GM19023 (cell line): ENCODE data around the gene FAM227B.
A peak's percentile ranks its signal among the peaks of the same experiment; 100 is the strongest.
"Not testable (repeated sequence)": the region's sequence is repeated elsewhere in the genome, so short reads cannot be mapped to it uniquely, and the experiment has no call there.

Source experiments
- ATAC-seq: cut with Tn5 transposase; IDR thresholded peaks from one replicate; pipeline ENCODE4 v1.9.1; 2021; ENCODE audit warnings: mild to moderate bottlenecking, moderate library complexity; ENCODE audit not compliant: unreplicated experiment

FAM227B gene

DNA sequence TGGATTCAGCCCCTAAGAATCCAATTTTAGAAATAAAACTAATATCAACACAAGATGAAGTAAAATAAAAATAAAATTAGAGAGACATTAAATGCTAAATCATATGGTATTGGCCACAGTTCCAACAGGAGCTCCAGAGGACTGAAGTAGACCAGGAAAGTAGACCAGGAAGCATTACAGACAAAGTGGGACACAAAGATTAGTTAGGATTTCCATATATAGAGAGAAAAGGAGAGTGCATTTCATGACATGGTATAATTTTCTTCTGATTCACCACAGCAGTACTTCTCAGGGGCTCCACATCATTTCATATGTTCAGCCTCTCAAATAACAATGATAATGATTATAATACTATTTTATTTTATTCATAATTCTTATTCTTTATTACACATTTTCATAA is 179.3 kb downstream of the FAM227B start:
- ATAC-seq, result no peak

DNA sequence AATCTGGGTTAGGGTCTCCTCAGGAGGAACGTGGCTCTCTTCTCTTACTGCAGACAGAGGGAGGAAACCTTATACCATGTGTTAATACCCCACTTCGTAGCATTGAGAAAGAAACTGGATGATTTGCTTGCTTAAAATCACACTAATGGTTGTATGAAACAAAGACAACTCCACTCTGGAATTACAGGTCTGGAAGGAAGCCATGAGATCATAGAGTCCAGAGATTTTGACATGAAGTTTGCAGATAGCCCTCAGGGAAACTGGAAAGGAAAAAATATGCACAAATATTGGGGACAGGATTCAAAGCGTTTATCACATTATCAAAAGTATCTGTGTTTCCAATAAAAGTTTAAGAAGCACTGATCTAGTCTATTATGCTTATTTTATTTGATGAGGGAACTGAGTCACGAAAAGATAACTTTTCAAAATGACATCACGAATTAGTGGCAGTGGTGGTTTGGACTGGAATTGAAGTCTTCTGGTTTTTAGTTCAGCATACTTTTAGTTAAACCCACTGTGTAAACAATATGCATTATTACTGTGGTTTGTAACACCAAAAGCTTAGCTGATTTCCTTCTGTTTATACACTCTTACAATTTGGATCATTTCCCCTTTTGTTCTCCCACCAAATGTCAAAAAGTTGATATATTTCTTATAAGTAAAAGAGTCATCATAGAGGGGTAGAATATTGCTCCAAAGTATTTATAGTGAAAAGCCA is 180.8 kb downstream of the FAM227B start:
- no peak for ATAC-seq

DNA sequence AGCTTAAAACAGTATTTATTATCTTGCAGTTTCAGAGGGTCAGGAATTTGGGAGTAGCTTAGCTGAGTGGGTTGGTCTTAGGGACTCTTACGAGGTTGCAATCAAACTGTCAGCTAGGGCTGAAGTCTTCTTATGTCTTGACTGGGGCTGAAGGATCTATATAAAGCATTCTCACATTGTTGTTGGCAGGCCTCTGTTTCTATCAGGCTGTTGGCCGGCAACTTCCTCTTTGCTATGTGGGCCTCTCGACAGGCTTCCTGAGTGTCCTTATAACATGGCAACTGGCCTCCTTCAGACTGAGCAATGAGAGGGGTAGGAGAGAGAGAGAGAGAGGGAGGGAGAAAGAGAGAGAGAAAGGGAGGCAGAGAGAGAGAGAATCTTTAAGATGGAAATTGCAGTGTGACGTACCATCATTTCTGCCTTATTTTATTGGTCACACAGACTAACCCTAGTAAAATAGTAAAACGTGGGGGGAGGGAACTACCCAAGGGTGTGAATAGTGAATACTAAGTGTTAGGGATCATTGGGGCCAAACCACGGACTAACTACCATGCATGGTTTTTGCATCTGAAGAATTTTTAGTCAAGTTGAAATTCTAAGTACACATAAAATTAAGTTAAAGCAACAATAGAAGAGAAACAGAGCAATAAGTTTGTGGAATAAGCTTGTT is 181.5 kb downstream of the FAM227B start:
- ATAC-seq, result peak; percentile 85

DNA sequence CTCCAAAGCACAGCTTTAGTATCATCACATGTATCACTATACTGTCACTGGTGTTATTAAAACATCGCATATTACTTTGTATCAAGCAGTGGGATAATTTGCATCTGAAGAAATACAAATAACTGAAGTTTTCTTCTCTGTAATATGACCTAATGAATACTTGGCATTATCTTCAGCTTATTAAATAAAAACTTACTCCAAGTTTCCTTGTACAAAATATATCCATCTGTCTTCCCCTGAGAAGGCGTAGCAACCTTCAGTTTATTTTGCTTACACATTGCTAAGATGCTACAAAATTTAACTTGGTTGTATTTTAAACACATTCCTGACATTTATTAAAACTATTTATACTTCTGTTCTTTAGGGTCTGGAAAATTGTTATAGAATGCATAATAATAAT is 183.9 kb downstream of the FAM227B start:
- no peak for ATAC-seq

DNA sequence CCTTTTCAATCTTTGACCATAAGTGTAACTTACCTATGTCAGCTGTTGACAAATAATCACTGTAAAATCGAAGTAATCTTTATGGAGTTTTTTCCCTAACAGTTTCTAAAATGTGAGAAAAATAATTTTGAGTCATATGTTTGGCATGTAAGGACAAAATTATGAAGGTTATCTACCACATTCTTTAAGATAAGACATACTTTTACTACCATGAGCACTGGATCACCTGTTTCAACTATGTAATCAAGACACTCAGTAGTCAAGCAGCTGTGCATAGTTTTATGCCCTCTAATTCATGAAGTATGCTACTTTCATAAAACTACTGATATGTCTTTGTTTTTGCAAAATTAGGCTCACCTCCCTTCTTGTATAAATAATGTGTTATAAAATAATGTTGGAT is 185.4 kb downstream of the FAM227B start:
- no peak for ATAC-seq

DNA sequence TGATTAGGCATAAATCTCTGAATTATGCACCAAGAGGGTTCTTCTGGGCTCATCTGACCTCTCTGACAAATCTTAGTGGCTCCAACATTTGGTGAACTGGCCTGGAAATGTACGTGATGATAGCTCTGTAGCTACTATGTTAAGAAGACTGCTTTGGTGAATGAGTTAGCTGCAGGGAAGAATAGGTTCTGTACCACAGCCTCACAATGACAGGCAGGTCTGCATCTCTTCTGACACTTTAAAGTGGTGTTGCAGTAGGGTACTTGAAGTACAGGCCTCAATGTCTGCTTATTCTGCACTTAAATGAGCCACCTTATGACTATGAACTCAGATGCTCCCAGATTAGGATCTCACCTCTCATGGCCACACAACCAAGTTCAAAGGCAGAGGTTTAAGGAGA is 190.6 kb downstream of the FAM227B start:
- no peak for ATAC-seq

DNA sequence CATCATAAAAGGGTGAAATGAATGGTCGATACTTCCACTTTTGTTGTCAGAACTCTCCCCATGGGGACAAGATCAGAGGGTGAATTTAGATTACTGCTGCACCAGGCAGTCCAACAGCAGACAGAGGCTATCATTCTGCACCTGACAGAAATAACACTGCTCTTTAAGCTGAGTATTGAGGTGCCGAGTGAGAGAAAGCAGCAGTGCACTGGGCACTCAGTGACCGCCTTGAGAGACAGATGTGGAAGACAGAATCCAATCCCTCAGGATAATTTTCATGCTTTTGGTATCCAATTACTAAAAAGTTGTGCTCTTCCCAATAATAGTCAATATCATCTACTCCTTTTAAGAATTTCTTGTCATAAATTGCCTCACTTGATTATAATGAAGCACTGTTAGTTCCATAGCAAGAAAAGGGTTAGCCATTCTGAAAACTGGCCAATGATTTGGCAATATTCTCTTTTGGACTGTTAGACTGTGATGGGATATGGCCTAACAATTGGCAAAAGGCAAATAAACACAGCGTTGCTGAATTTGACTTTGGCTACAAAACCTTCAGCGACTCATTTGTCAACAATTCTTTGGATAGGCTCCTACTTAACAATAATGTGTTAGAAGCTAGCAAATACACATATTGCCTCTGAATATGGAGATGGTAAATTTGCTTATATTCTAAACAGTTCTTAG is 192.1 kb downstream of the FAM227B start:
- ATAC-seq, result no peak

DNA sequence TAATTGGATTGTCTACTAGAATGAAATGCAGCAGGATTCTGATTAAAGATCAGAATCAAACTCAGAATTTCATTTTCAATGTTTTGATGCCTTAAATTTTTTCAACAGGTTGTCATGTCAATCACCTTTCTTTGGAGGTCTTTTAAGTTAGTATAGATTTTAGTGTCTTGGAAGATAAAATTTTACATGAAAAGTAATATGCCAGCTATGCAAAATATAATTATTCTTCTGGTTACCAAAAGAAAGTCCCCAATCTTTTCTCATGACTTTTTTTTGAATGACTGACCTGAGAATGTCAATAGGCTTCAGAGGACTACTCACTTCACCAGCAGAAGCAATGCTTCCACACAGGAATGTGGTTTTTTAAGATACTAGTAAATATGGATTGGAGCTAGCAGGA is 193.2 kb downstream of the FAM227B start:
- no peak for ATAC-seq

DNA sequence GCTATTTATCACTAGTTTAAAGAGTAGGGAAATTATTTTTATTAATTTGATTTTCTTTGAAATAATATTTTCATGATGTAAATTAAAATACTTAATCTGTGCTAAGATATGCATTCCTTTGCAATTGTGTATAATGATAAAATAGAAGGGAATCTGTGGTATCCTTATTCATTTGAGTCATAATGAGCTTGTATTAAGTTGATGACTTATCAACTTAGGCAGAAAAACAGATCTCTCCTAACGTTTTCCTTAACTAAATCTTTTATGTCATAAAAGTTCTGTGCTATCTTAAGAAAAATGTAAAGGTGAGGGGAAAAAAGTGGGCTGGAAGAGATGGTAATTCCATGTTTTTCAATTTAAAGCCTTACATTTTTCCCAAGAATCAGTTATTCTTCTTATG is 195.7 kb downstream of the FAM227B start:
- ATAC-seq, result no peak

DNA sequence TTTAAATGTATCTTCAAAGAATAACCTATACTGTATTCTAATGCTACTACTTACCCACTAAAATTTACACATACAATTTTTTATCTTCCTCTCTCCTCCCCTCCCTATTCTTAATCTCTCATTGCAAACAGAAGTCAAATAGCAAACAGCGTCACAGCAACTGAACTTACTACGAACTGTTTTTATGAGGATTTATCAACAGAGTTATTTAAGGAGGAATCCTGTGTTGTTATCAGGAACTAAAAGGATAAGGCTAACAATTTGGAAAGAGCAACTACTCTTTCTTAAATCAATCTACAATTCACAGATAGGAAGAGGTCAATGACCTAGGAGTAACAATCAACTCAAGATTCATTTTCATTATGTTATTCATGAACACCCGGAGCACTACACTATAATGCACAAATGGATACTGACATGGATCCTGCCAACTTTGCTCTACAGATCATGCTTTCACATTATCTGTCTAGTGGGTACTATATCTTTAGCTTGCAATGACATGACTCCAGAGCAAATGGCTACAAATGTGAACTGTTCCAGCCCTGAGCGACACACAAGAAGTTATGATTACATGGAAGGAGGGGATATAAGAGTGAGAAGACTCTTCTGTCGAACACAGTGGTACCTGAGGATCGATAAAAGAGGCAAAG is 196.6 kb downstream of the FAM227B start:
- no peak for ATAC-seq

DNA sequence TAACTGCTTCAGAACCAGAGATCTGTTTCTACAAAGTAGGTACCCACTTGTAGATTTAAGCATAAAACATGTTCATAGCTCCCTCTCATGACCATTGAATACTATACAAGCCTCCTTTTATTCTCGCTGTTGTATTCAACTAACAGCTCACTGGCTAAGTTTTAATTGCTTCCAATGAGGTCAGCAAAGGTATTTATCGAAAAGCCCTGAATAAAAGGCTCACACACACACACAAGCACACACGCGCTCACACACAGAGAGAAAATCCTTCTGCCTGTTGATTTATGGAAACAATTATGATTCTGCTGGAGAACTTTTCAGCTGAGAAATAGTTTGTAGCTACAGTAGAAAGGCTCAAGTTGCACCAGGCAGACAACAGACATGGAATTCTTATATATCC is 197.6 kb downstream of the FAM227B start, which contains the start of gene FGF7:
Gene FGF7, plus strand, starts transcription at position 222 of the 400 bp plus-strand sequence. CDS start 1,056 bp downstream, outside the sequence.
- no peak for ATAC-seq

DNA sequence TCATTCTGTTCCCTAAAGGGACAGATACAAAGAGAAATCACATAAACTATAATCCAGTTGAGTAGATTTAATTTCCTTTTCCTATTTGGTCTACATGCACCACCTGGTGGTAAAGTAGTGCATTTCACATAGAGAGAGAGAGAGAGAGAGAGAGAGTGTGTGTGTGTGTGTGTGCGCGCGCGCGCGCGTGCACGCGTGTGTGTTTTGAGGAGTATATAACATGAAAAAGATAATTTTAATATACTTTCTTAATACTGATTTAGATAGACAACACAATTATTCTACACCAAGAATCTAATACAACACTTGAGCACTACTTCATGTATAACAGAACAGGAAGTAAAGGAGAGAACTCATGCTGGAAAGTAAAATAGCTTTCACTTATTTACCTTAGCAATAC is 198.6 kb downstream of the FAM227B start:
- no peak for ATAC-seq

DNA sequence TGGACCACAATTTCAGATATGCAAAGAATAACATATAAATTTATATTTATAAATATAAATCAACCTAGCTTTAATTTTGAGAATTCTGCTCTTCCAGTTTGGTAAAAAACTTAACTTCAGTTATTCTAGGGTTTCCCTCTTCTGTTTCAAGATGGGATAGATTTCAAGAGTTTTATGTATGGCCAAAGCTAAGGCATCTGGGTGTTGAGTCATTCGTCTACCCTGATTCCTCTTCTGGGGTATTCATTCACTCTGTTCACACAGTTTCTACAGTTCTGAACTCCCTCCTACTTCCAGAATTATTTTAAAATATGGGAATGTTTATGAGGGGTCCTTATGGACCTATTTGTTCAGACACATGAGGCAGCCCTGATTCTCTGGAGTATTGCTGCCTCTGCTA is 201.8 kb downstream of the FAM227B start:
- no peak for ATAC-seq

DNA sequence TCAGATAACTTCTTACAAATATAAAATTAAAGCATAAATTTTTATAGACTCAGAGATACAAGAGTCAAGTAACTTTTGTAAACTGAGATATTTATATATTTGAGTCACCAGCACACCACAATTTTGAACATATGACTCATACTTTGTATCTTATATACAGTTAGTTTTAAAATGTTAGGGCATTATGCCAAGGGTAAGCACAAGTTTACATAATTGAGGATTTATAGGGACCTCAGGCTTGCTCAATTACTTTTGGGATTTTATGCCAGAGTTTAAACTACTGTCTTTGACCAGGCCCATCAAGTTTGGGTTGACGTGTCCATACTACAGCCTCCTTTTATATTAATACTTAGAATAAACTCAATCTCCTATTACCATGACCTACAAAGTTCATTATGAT is 205.0 kb downstream of the FAM227B start:
- ATAC-seq, result no peak

DNA sequence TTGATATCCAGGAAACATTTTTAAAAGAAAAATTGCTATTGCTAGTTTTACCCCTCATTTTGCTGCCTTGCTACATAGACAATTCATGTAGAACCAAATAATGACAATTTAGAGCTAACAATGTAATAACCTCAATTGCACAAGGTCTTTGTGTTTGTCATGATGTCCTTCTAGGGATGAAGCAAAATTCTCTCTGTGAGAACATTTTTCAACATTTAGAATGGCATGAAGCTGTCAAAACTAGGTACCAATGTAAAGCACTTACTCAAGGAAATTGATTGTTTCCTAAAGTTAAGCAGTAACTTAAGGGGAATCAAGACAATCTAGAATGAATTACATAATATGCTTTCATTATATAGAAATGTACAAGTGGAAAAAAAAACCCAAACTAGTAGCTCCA is 205.5 kb downstream of the FAM227B start:
- no peak for ATAC-seq

DNA sequence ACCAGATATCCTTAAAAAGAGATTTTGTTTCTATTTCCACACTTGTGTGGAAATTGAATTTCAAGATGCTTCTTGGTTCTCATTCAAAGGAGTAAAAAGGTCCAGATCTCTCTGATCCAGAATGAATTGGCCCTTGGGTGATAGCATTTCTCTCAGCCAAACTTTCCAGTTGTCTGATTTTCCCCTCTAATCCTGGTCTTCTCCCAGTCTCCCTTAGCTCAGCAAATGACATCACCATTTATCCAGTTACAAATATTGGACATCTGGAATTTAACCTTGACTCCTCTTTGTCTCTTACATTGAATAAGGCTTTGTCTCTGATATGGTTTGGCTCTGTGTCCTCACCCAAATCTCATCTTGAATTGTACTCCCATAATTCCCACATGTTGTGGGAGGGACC is 207.8 kb downstream of the FAM227B start:
- ATAC-seq, result no peak

DNA sequence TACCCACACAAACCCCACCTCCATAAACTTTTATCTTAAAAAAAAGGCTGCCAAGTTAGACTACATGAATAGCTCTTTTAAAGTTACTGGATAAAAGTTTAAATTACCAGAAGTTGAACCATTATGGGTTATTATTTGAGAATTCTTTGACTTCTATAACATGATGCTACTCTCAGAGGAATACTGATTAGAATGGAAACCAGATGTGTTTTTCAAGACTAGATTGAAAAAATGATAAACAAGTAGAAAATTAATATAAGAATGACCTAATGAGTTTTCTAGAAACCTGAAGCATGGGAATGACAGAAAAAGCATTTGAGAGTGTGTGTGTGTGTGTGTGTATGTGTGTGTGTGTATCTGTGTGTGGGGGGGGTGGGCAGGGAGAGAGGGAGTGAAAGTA is 210.0 kb downstream of the FAM227B start:
- no peak for ATAC-seq

DNA sequence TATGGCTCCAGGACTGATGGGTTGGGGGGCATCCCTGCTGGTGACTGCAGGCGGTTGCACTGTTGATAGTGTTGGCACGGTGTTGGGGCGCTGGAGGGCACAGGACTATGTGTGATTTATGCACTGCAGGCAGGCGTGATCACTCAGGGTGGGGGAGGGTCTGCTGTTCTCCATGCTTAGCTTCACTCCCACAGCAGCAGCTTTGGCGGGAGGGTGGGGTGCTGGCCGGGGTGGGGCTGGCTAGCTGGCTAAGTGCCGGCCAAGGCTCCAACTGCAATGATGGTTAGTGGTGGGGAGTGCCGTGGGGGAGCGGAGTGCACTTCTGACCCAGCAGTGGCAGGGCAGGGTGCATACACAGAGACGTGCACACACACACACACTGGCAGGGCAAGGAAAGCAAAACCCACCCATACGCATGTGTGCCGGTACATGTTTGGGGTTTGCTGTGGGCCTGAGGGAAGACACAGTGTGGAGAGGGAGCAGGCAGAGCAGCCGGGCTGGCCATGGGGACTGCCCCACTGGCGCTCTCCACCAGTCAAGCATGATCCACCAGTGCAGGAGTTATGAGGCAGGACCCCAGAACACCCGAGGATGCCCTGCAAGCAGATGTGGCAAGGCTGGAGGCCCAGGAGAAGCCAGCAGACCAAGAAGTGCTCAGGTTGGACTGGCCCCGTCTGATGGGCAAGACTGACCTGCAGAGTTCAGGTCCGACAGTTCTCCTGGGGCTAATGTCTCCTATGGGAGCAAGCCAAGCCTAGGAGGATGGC is 214.1 kb downstream of the FAM227B start:
- no peak for ATAC-seq

DNA sequence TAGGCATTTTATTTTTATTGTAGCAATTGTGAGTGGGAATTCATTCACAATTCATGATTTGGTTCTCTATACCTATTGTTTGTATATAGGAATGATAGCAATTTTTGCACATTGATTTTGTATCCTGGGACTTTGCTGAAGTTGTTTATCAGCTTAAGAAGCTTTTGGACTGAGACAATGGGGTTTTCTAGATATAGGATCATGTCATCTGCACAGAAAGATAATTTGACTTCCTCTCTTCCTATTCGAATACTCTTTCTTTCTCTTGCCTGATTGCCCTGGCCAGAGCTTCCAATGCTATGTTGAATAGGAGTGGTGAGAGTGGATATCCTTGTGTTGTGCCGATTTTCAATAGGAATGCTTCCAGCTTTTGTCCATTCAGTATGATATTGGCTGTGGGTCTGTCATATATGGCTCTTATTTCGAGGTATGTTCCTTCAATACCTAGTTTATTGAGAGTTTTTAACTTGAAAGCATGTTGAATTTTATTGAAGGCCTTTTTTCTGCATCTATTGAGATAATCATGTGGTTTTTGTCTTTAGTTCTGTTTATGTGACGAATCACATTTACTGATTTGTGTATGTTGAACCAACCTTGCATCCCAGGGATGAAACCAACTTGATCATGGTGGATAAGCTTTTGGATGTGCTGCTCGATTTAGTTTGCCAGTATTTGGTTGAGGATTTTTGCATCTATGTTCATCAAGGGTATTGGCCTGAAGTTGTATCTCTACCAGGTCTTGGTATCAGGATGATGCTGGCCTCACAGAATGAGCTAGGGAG is 217.9 kb downstream of the FAM227B start:
- ATAC-seq, result not testable (repeated sequence)

DNA sequence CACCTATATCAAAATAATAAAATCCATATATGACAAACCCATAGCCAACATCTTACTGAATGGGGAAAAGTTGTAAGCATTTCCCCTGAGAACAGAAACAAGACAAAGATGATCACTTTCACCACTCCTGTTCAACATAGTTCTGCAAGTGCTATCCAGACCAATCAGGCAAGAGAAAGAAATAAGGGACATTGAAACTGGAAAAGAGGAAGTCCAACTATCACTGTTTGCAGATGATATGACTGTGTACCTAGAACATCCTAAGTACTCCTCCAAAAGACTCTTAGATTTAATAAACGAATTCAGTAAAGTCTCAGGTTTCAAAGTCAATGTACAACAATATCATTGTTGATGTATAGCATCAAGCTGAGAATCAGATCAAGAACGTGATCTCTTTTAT is 233.1 kb downstream of the FAM227B start:
- no peak for ATAC-seq
